WTC11 (cell line): ENCODE data around the gene FURIN. TPM values are rescaled to one million over a fixed set of nuclear protein-coding genes. Genes with fewer than 3 reads are reported as not detected.

ENCODE experiments used
- ATAC-seq: fragments of 200-7000 bp; cut with Tn5 transposase; 2 replicates; pipeline ENCODE4 v1.10.0; 2021; ENCODE audit warnings: mild to moderate bottlenecking, moderate library complexity
- CTCF ChIA-PET: fragments of 300-600 bp; sonication (Branson Sonifier 250); formaldehyde crosslinking; loops from one replicate; lab custom pipeline; 2021; ENCODE audit warnings: antibody characterized with exemption; lab: Charles Lee
- POLR2A ChIA-PET: fragments of 350-600 bp; sonication (Branson Sonifier 250); formaldehyde crosslinking; loops from one replicate; lab custom pipeline; 2021; ENCODE audit warnings: antibody characterized with exemption; lab: Charles Lee
- DNase-seq: peaks from one replicate; pipeline ENCODE4 v3.0.0; 2021; ENCODE audit warnings: low spot score
- H3K27ac Mint-ChIP-seq: 2 replicates; pipeline ENCODE4 v1.8.0; 2021; ENCODE audit warnings: mixed read lengths
- H3K27me3 Mint-ChIP-seq: 2 replicates; pipeline ENCODE4 v1.8.0; 2021; ENCODE audit warnings: low read depth, mild to moderate bottlenecking, moderate library complexity, mixed read lengths
- H3K36me3 Mint-ChIP-seq: 2 replicates; pipeline ENCODE4 v1.8.0; 2021; ENCODE audit warnings: mixed read lengths
- H3K4me1 Mint-ChIP-seq: 2 replicates; pipeline ENCODE4 v1.8.0; 2022; ENCODE audit warnings: mixed read lengths
- H3K4me3 Mint-ChIP-seq: 2 replicates; pipeline ENCODE4 v1.8.0; 2021; ENCODE audit warnings: mild to moderate bottlenecking, moderate library complexity, mixed read lengths
- H3K9me3 Mint-ChIP-seq: 2 replicates; pipeline ENCODE4 v1.8.0; 2021; ENCODE audit warnings: mixed read lengths
- E2F4 ChIP-seq: sonication (generic); formaldehyde crosslinking; IDR thresholded peaks from 2 replicates; pipeline ENCODE4 v1.8.1; 2022; ENCODE audit warnings: low read depth, mild to moderate bottlenecking, moderate library complexity, missing genetic modification reagents, borderline replicate concordance
- FOXJ3 ChIP-seq: sonication (generic); formaldehyde crosslinking; IDR thresholded peaks from 2 replicates; pipeline ENCODE4 v1.9.0; 2021; ENCODE audit warnings: missing genetic modification reagents, mild to moderate bottlenecking, borderline replicate concordance
- FOXK1 ChIP-seq: sonication (generic); formaldehyde crosslinking; IDR thresholded peaks from 2 replicates; pipeline ENCODE4 v1.8.0; 2022; ENCODE audit warnings: mild to moderate bottlenecking, moderate library complexity, missing genetic modification reagents
- IRF2 ChIP-seq: sonication (generic); formaldehyde crosslinking; IDR thresholded peaks from 2 replicates; pipeline ENCODE4 v1.8.0; 2022; ENCODE audit warnings: low read depth, missing genetic modification reagents, borderline replicate concordance
- MAX ChIP-seq: sonication (generic); formaldehyde crosslinking; IDR thresholded peaks from 2 replicates; pipeline ENCODE4 v1.8.0; 2022; ENCODE audit warnings: mild to moderate bottlenecking, missing genetic modification reagents
- MYBL2 ChIP-seq: sonication (generic); formaldehyde crosslinking; IDR thresholded peaks from 2 replicates; pipeline ENCODE4 v1.8.1; 2023; ENCODE audit warnings: mild to moderate bottlenecking, moderate library complexity, missing genetic modification reagents
- NR2C2 ChIP-seq: sonication (generic); formaldehyde crosslinking; IDR thresholded peaks from 2 replicates; pipeline ENCODE4 v1.8.0; 2022; ENCODE audit warnings: mild to moderate bottlenecking, missing genetic modification reagents
- PRDM15 ChIP-seq: sonication (generic); formaldehyde crosslinking; IDR thresholded peaks from 2 replicates; pipeline ENCODE4 v1.8.0; 2022; ENCODE audit warnings: missing genetic modification reagents
- SP1 ChIP-seq: sonication (generic); formaldehyde crosslinking; conservative IDR thresholded peaks from 2 replicates; pipeline ENCODE4 v1.8.1; 2022; ENCODE audit warnings: missing genetic modification reagents
- TEAD4 ChIP-seq: sonication (generic); formaldehyde crosslinking; IDR thresholded peaks from 2 replicates; pipeline ENCODE4 v1.8.0; 2022; ENCODE audit warnings: mild to moderate bottlenecking, missing genetic modification reagents
- TP53 ChIP-seq: sonication (generic); formaldehyde crosslinking; IDR thresholded peaks from 2 replicates; pipeline ENCODE4 v1.8.1; 2023; ENCODE audit warnings: mild to moderate bottlenecking, missing genetic modification reagents
- ZBTB21 ChIP-seq: sonication (generic); formaldehyde crosslinking; IDR thresholded peaks from 2 replicates; pipeline ENCODE4 v1.8.1; 2023; ENCODE audit warnings: mild to moderate bottlenecking, missing genetic modification reagents, borderline replicate concordance
- ZNF317 ChIP-seq: sonication (generic); formaldehyde crosslinking; IDR thresholded peaks from 2 replicates; pipeline ENCODE4 v1.8.1; 2023; ENCODE audit warnings: low read depth, mild to moderate bottlenecking, moderate library complexity, missing genetic modification reagents, borderline replicate concordance
- ZNF423 ChIP-seq: fragments of 250-450 bp; sonication (Bioruptor Pico); IDR thresholded peaks from 2 replicates; pipeline ENCODE4 v2.1.2; 2022; ENCODE audit warnings: mild to moderate bottlenecking, moderate library complexity
- ZNF425 ChIP-seq: fragments of 250-450 bp; sonication (Bioruptor Pico); conservative IDR thresholded peaks from 2 replicates; pipeline ENCODE4 v1.9.0; 2021; ENCODE audit warnings: mild to moderate bottlenecking
- total RNA-seq: library from RNA; stranded (reverse); gene quantifications from 3 replicates; pipeline ENCODE4 v1.2.3, GENCODE V29; 2021

FURIN gene
- total RNA-seq, 1 experiment from 2014 or later: 46.3 TPM

- H3K27ac Mint-ChIP-seq: no peak overlapping the region
Observed at GRCh38 chr15:90883526-90883975, 15.2 kb downstream of the FURIN start.

GRCh38 chr15:90883976-90884718, 15.8 kb downstream of the FURIN start, which contains the start of gene FES:
Gene FES, plus strand, starts transcription at chr15:90884504. Its CDS starts 542 bp downstream, at chr15:90885046.
- Mint-ChIP-seq H3K27me3 (no peaks in the 10 kb centered on the region), H3K4me1 (peaks cover 22% of the 10 kb centered on the region), H3K36me3 (peaks cover 7% of the 10 kb centered on the region; the same call in 1 of the 2 replicates), H3K4me3 (peak within 1 kb of the TSS; percentile 45), H3K27ac (no peak within 1 kb of the TSS), H3K9me3 (no peaks in the 10 kb centered on the region)
- ATAC-seq: peak; percentile 67
- TF ChIP-seq E2F4 (CRISPR knock-in tag): 0 out of 2 replicates have a peak, but pooled peaks have one; percentile 14
- TF ChIP-seq FOXK1 (CRISPR knock-in tag): peak; percentile 16; the same call in 1 of the 2 replicates
- no peak for TF ChIP-seq IRF2 (CRISPR knock-in tag)
- TF ChIP-seq ZNF423 (CRISPR knock-in tag): no peak
- no peak for TF ChIP-seq TP53
- peak; percentile 18; the same call in 1 of the 2 replicates for TF ChIP-seq ZBTB21
- TF ChIP-seq SP1 (CRISPR knock-in tag): 0 out of 2 replicates have a peak, but pooled peaks have one; percentile 15
- peak; percentile 60; the same call in 1 of the 2 replicates for TF ChIP-seq PRDM15 (CRISPR knock-in tag)
- TF ChIP-seq ZNF425 (CRISPR knock-in tag): no peak
- TF ChIP-seq MYBL2 (CRISPR knock-in tag): peak; percentile 89
- TF ChIP-seq FOXJ3: no peak
- ChIA-PET CTCF (interaction anchor here (0.6 to 4.9 kb wide), 19 partner anchors 11 to 583 kb away, joined by 3 to 75 read pairs (median 12); partner anchors contain the start of genes BLM, FURIN, HDDC3 and MAN2A2), POLR2A (interaction anchor here (0.6 to 2.7 kb wide), 3 partner anchors 15 to 170 kb away, joined by 4 to 8 read pairs (median 5); partner anchors contain the start of genes BLM and FURIN)
- DNase-seq: peak; percentile 67

More at GRCh38 chr15:90883526-90883975, 15.2 kb downstream of the FURIN start:
- POLR2A ChIA-PET: interaction anchor here (2.7 kb wide), 1 partner anchor 14 kb away, joined by 8 read pairs; the partner anchor contains the start of gene FURIN
- DNase-seq: no peak
- H3K36me3 Mint-ChIP-seq: peaks cover 9% of the 10 kb centered on the region; the same call in 1 of the 2 replicates
- CTCF ChIA-PET: interaction anchor here (1.0 to 4.9 kb wide), 6 partner anchors 21 to 563 kb away, joined by 3 to 75 read pairs (median 32); partner anchors contain the start of genes HDDC3, MAN2A2 and UNC45A
- ATAC-seq: no peak
- TF ChIP-seq ZNF317 (CRISPR knock-in tag) (no peak), MAX (CRISPR knock-in tag) (no peak), TEAD4 (CRISPR knock-in tag) (no peak), NR2C2 (CRISPR knock-in tag) (no peak)
- H3K27me3 Mint-ChIP-seq: no peaks in the 10 kb centered on the region
- peaks cover 22% of the 10 kb centered on the region for H3K4me1 Mint-ChIP-seq
- no peaks in the 10 kb centered on the region for H3K9me3 Mint-ChIP-seq
- peak overlapping the region; percentile 45 for H3K4me3 Mint-ChIP-seq
